ENCODE data around the gene GRAMD2B. TPM values are rescaled to one million over a fixed set of nuclear protein-coding genes. Genes with fewer than 3 reads are reported as not detected.

Gene GRAMD2B
- total and polyA plus RNA-seq, 7 donors, result 26.1 to 53.8 (median 44.4) TPM

DNA sequence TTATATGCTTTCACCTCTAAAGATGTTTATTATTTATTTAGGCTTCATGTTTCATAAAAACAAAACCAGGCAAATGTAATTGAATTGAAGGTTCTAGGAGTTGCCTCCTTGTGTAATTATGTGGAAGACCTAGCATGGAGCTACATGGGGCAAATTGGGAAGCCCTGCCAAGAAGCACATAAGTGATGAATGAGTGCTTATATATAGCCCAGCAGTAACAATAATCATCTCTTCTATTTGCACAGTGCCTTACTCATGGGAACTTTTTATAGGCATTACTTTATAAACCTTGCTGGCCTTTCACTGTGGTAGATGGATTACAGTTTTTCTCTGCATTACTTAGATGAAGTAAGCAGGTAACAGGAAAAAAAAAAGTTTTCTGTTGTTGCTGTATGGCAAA, 40.0 kb upstream of the GRAMD2B start:
- DNase-seq, result peak; percentile 80
- intact Hi-C loops (cut with DNase I), result loop anchor here (5.0 kb wide), 1 partner anchor 34 kb away; no protein-coding TSS in a partner anchor
- Histone ChIP-seq H3K9me3 (peaks cover 0 to 3% (median 0%) of the 10 kb centered on the region in 4 donors), H3K36me3 (no peaks in the 10 kb centered on the region), H3K27me3 (no peaks in the 10 kb centered on the region), H3K4me3 (no peak overlapping the region), H3K4me1 (peaks cover 0 to 56% (median 47%) of the 10 kb centered on the region in 4 donors), H3K27ac (peak overlapping the region; percentile 68 to 84 (median 77))
- TF ChIP-seq EP300 (IDR thresholded peaks at IDR 0.05), result peak in 3 of 4 donors; percentile 45 to 74 (median 49)
- peak; percentile 61 to 78 (median 68) for TF ChIP-seq POLR2AphosphoS5 (IDR thresholded peaks at IDR 0.05)
- TF ChIP-seq, protein P1, sequence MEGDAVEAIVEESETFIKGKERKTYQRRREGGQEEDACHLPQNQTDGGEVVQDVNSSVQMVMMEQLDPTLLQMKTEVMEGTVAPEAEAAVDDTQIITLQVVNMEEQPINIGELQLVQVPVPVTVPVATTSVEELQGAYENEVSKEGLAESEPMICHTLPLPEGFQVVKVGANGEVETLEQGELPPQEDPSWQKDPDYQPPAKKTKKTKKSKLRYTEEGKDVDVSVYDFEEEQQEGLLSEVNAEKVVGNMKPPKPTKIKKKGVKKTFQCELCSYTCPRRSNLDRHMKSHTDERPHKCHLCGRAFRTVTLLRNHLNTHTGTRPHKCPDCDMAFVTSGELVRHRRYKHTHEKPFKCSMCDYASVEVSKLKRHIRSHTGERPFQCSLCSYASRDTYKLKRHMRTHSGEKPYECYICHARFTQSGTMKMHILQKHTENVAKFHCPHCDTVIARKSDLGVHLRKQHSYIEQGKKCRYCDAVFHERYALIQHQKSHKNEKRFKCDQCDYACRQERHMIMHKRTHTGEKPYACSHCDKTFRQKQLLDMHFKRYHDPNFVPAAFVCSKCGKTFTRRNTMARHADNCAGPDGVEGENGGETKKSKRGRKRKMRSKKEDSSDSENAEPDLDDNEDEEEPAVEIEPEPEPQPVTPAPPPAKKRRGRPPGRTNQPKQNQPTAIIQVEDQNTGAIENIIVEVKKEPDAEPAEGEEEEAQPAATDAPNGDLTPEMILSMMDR (IDR thresholded peaks at IDR 0.05), result no peak
- no peak for TF ChIP-seq POLR2A (IDR thresholded peaks at IDR 0.05)

GRCh38 chr5:126383776-126384175, 39.4 kb upstream of the GRAMD2B start:
- DNase-seq, result no peak
- peaks cover 0 to 3% (median 0%) of the 10 kb centered on the region in 4 donors for H3K9me3 ChIP-seq
- H3K27me3 ChIP-seq, result no peaks in the 10 kb centered on the region
- 16 to 55% methylated on average over 3 of the region's 3 CpGs for WGBS, 2 donors
- no peaks in the 10 kb centered on the region for H3K36me3 ChIP-seq
- H3K4me3 ChIP-seq, result no peak overlapping the region
- peak overlapping the region; percentile 68 to 84 (median 77) for H3K27ac ChIP-seq
- TF ChIP-seq POLR2AphosphoS5 (IDR thresholded peaks at IDR 0.05), result no peak
- TF ChIP-seq POLR2A (IDR thresholded peaks at IDR 0.05), result no peak
- no peak for TF ChIP-seq EP300 (IDR thresholded peaks at IDR 0.05)
- TF ChIP-seq, protein P1 (IDR thresholded peaks at IDR 0.05), result no peak
- intact Hi-C loops (cut with DNase I), result loop anchor here (5.0 kb wide), 1 partner anchor 34 kb away; no protein-coding TSS in a partner anchor
- H3K4me1 ChIP-seq, result peaks cover 0 to 57% (median 47%) of the 10 kb centered on the region in 4 donors

GRCh38 chr5:126384985-126385384, 38.2 kb upstream of the GRAMD2B start:
- TF ChIP-seq EP300 (IDR thresholded peaks at IDR 0.05) (peak in 2 of 4 donors; percentile 11 to 29), POLR2AphosphoS5 (IDR thresholded peaks at IDR 0.05) (peak in 3 of 4 donors; percentile 23 to 49 (median 45)), POLR2A (IDR thresholded peaks at IDR 0.05) (no peak)
- TF ChIP-seq, protein P1 (IDR thresholded peaks at IDR 0.05), result no peak
- intact Hi-C loops (cut with DNase I), result loop anchor here (5.0 kb wide), 1 partner anchor 32 kb away; no protein-coding TSS in a partner anchor
- peaks cover 0 to 63% (median 51%) of the 10 kb centered on the region in 4 donors for H3K4me1 ChIP-seq
- no peak for DNase-seq
- no peaks in the 10 kb centered on the region for H3K36me3 ChIP-seq
- WGBS, 2 donors, result 85 to 90% methylated on average over 3 of the region's 3 CpGs
- H3K9me3 ChIP-seq, result peaks cover 0 to 3% (median 0%) of the 10 kb centered on the region in 4 donors
- no peak overlapping the region for H3K4me3 ChIP-seq
- H3K27ac ChIP-seq, result peak overlapping the region; percentile 68 to 84 (median 77)
- no peaks in the 10 kb centered on the region for H3K27me3 ChIP-seq

DNA sequence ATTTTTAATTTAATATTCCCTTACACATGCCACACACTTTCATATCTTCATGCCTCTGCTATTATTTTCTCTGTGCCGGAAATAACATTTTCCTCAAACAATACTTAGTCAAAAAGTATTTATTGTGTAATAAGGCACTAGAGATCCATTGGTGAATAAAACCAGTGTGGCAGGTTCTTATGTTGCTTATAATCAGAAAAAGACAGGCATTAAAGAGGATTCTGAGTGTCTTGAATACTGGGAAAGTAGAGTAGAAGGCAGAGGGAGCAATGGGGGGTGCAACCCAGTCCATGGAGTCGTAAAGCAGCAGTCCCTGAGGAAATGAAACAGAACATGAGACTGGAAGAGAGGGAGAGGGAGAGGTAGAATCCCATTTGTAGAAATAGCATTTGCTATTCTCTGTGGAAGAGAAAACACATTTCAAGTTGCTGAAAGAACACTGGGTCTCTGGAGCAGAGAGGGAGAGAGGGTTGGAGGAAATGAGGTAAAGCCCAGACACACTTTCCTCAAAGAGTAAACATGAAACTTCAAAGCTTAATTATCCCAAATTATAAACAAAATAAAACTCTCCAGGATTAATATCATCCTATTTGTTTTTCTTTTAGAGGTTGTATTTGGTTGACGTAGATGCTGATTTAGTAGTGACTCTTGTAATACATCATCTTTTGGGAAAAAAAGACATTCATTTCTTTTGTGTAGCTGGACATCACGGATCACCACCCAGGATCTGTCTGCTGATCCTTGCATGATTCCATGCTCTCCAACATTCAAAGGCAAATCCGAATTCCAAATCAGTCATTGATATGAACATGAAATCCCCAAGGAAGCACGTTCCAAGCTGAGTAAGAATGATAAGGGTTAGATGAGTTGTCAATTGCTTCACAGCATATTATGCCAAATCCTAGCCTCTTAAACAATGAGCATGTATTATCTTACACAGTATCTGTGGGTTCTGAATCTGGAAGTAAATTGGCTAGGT, 37.4 kb upstream of the GRAMD2B start:
- peak overlapping the region; percentile 68 to 84 (median 77) for H3K27ac ChIP-seq

More for the DNA sequence above, 37.4 kb upstream of the GRAMD2B start:
- Histone ChIP-seq H3K4me3 (no peak overlapping the region), H3K36me3 (no peaks in the 10 kb centered on the region), H3K27me3 (no peaks in the 10 kb centered on the region), H3K4me1 (peaks cover 0 to 69% (median 56%) of the 10 kb centered on the region in 4 donors), H3K9me3 (peaks cover 0 to 3% (median 0%) of the 10 kb centered on the region in 4 donors)
- DNase-seq, result no peak
- intact Hi-C loops (cut with DNase I), result no loop called here
- 78 to 82% methylated on average over 6 of the region's 6 CpGs for WGBS, 2 donors
- TF ChIP-seq POLR2AphosphoS5 (IDR thresholded peaks at IDR 0.05), result no peak
- no peak for TF ChIP-seq POLR2A (IDR thresholded peaks at IDR 0.05)
- TF ChIP-seq, protein P1 (IDR thresholded peaks at IDR 0.05), result no peak
- no peak for TF ChIP-seq EP300 (IDR thresholded peaks at IDR 0.05)
